Nucleus accumbens (tissue), 56 donors: Measurements from ENCODE around the gene SLC43A2.
A peak's percentile ranks its signal among the peaks of the same experiment; 100 is the strongest.
"Not testable (repeated sequence)": the region's sequence is repeated elsewhere in the genome, so short reads cannot be mapped to it uniquely, and the experiment has no call there.

Experiments used
- DNase-seq, 56 donors: peaks; one replicate each; lab custom pipeline; 2025; lab: John Stamatoyannopoulos, UW

The SLC43A2 gene

GRCh38 chr17:1568950-1569810, 59.5 kb downstream of the SLC43A2 start:
- no peak for DNase-seq

GRCh38 chr17:1566505-1567199, 62.0 kb downstream of the SLC43A2 start:
- DNase-seq = no peak

- no peak for DNase-seq
Observed at GRCh38 chr17:1565877-1566276, 62.8 kb downstream of the SLC43A2 start.

- peak in 1 of 56 donors; percentile 3 for DNase-seq
Observed at GRCh38 chr17:1563786-1564613, 64.6 kb downstream of the SLC43A2 start.

- not testable (repeated sequence) for DNase-seq
Observed at GRCh38 chr17:1563471-1563785, 65.2 kb downstream of the SLC43A2 start.

- peak in 13 of 56 donors; percentile 10 to 71 (median 57) for DNase-seq
Observed at GRCh38 chr17:1562176-1562643, 66.4 kb downstream of the SLC43A2 start.

- DNase-seq = peak in 2 of 56 donors; percentile 12 to 27
Observed at GRCh38 chr17:1561420-1562175, 67.0 kb downstream of the SLC43A2 start.

- DNase-seq = no peak
Observed at GRCh38 chr17:1560858-1561355, 67.7 kb downstream of the SLC43A2 start.

GRCh38 chr17:1560101-1560857, 68.4 kb downstream of the SLC43A2 start:
- no peak for DNase-seq

GRCh38 chr17:1559047-1560043, 69.3 kb downstream of the SLC43A2 start:
- no peak for DNase-seq

GRCh38 chr17:1558401-1558800, 70.2 kb downstream of the SLC43A2 start:
- DNase-seq = no peak

- no peak for DNase-seq
Observed at GRCh38 chr17:1557355-1558095, 71.1 kb downstream of the SLC43A2 start.

- DNase-seq = peak in 5 of 56 donors; percentile 18 to 30 (median 20)
Observed at GRCh38 chr17:1555651-1556471, 72.8 kb downstream of the SLC43A2 start.

GRCh38 chr17:1554751-1555540, 73.7 kb downstream of the SLC43A2 start:
- no peak for DNase-seq
